ENCODE measurements around the gene RFPL1.

DNA sequence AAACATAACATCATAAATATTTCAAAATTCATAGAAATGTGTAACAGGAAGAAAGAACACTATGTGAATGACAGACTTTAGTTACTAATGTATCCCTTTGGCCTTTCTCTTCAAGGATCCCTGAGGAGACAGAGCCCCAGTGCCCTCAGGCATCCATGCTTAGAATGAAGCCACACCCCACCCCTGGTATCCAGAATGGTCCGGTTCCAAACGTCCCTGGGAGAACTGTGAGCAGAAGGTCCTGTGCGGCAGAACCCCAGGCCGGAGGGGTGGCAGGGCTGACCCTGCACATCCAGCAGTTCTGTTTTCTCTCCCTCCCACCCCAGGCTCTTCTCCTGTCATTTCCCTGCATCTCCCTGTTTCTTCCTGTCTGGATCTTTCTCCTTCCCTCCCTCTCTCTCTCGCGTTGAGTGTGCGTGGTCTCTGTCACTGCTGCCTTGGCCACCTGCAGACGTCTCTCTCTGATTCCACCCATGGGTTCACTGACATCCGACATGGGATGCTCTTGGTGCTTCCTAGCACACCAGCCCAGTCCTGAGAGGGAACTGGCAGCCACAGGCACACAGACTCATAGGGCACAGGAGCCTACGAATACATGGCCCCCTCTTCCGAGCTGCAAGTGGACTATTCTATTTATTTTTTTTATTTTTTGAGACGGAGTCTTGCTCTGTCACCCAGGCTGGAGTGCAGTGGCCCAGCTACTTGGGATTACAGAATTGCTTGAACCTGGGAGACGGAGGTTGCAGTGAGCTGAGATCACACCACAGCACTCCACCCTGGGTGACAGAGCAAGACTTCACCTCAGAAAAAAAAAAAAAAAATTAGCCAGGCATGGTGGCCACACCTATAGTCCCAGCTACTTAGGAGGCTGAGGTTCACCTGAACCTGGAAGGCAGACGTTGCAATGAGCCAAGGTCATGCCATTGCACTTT lies 5.7 kb downstream of the RFPL1 start:
- TF ChIP-seq, protein P1, sequence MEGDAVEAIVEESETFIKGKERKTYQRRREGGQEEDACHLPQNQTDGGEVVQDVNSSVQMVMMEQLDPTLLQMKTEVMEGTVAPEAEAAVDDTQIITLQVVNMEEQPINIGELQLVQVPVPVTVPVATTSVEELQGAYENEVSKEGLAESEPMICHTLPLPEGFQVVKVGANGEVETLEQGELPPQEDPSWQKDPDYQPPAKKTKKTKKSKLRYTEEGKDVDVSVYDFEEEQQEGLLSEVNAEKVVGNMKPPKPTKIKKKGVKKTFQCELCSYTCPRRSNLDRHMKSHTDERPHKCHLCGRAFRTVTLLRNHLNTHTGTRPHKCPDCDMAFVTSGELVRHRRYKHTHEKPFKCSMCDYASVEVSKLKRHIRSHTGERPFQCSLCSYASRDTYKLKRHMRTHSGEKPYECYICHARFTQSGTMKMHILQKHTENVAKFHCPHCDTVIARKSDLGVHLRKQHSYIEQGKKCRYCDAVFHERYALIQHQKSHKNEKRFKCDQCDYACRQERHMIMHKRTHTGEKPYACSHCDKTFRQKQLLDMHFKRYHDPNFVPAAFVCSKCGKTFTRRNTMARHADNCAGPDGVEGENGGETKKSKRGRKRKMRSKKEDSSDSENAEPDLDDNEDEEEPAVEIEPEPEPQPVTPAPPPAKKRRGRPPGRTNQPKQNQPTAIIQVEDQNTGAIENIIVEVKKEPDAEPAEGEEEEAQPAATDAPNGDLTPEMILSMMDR (IDR thresholded peaks at IDR 0.05) = no peak
- no peak for TF ChIP-seq POLR2AphosphoS5 (IDR thresholded peaks at IDR 0.05)

Data from gastroesophageal sphincter (tissue), 3 donors.